Stomach smooth muscle (tissue), 2 donors: ENCODE measurements around the gene PRSS38.
"Not testable (repeated sequence)": the region's sequence is repeated elsewhere in the genome, so short reads cannot be mapped to it uniquely, and the experiment has no call there.

Experiments used
- H3K27ac ChIP-seq: one replicate; pipeline ENCODE4 v1.7.0; 2013; ENCODE audit warnings: mild to moderate bottlenecking, low read length, inconsistent platforms
- H3K27me3 ChIP-seq, 2 donors: one replicate each; pipeline ENCODE4 v1.7.0; 2013; ENCODE audit warnings: low read length in 2 of 2; ENCODE audit not compliant: insufficient read depth in 2 of 2, control insufficient read depth in 1 of 2
- H3K36me3 ChIP-seq, 2 donors: one replicate each; pipeline ENCODE4 v1.7.0; 2013; ENCODE audit warnings: low read length in 2 of 2; ENCODE audit not compliant: control insufficient read depth in 2 of 2, insufficient read depth in 2 of 2
- H3K4me1 ChIP-seq: one replicate; pipeline ENCODE4 v1.7.0; 2013; ENCODE audit warnings: low read length; ENCODE audit not compliant: control insufficient read depth, insufficient read depth
- H3K4me3 ChIP-seq, 2 donors: one replicate each; pipeline ENCODE4 v1.7.0; 2013; ENCODE audit warnings: low read length in 2 of 2
- H3K9ac ChIP-seq, 2 donors: one replicate each; pipeline ENCODE4 v1.7.0; 2013; ENCODE audit warnings: low read length in 2 of 2, mild to moderate bottlenecking in 1 of 2
- H3K9me3 ChIP-seq, 2 donors: one replicate each; pipeline ENCODE4 v1.7.0; 2013; ENCODE audit warnings: low read length in 2 of 2; ENCODE audit not compliant: control insufficient read depth in 2 of 2
- donor health status: healthy.
- donor health status: Pancreatic carcinoma.

Gene PRSS38

DNA sequence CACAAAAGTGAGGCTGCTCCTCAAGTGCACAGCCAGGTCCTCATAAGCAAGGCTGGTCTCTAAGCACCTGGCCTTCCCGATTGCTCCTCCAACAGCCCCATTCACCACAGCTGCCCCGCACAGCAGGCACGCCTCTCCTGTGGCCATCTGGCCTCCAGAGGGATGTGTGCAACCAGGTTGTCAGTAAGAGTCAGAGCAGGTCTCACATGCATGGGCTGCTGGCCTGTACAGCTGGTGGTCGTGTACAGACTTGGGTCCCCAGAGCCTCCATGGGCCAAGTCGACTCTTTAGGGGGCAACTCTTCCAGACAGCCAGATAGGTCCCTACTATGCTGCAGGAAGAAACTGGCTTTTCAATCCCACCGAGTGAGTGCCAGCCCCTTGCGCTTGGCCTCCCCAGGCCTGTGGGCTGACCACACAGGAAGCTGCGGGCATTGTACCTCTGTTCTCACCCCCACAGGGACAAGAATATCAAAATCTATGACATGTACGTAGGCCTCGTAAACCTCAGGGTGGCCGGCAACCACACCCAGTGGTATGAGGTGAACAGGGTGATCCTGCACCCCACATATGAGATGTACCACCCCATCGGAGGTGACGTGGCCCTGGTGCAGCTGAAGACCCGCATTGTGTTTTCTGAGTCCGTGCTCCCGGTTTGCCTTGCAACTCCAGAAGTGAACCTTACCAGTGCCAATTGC is 1.4 kb downstream of the PRSS38 start:
- Histone ChIP-seq H3K9ac (no peak overlapping the region), H3K36me3 (no peaks in the 10 kb centered on the region), H3K4me3 (no peak overlapping the region), H3K27me3 (no peaks in the 10 kb centered on the region), H3K9me3 (peaks cover 0 to 3% of the 10 kb centered on the region in 2 donors), H3K27ac (no peak overlapping the region), H3K4me1 (no peaks in the 10 kb centered on the region)

DNA sequence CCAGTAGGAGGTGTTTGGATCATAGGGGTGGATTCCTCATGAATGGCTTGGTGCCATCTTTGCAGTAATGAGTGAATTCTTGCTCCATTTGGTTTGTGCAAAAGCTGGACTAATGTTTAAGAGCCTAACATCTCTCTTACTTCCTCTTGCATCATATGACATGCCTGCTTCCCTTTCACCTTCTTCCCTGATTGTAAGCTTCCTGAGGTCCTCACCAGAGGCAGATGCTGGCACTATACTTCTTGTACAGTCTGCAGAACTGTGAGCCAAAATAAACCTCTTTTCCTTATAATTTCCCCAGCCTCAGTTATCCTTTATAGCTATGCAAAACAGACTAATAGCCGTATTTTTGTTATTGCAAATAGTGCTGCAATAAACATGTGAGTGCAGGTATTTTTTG is 8.1 kb downstream of the PRSS38 start:
- Histone ChIP-seq H3K27ac (no peak overlapping the region), H3K4me3 (no peak overlapping the region), H3K9ac (no peak overlapping the region), H3K4me1 (no peaks in the 10 kb centered on the region), H3K9me3 (peaks cover 0 to 5% of the 10 kb centered on the region in 2 donors), H3K27me3 (peaks cover 0 to 2% of the 10 kb centered on the region in 2 donors), H3K36me3 (no peaks in the 10 kb centered on the region)

DNA sequence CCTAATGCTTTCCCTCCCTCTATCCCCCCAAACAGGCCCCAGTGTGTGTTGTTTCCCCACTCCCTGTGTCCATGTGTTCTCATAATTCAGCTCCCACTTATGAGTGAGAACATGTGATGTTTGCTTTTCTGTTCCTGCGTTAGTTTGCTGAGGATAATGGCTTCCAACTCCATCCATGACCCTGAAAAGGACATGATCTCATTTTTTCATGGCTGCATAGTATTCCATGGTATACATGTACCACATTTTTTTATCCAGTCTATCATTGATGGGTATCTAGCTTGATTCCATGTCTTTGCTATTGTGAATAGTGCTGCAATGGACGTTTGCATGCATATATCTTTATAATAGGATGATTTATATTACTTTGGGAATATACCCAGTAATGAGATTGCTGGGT is 8.7 kb downstream of the PRSS38 start:
- no peak overlapping the region for H3K27ac ChIP-seq
- peaks cover 0 to 2% of the 10 kb centered on the region in 2 donors for H3K27me3 ChIP-seq
- H3K9ac ChIP-seq, result no peak overlapping the region
- H3K9me3 ChIP-seq, result peaks cover 0 to 9% of the 10 kb centered on the region in 2 donors
- no peaks in the 10 kb centered on the region for H3K36me3 ChIP-seq
- H3K4me3 ChIP-seq, result no peak overlapping the region
- no peaks in the 10 kb centered on the region for H3K4me1 ChIP-seq

DNA sequence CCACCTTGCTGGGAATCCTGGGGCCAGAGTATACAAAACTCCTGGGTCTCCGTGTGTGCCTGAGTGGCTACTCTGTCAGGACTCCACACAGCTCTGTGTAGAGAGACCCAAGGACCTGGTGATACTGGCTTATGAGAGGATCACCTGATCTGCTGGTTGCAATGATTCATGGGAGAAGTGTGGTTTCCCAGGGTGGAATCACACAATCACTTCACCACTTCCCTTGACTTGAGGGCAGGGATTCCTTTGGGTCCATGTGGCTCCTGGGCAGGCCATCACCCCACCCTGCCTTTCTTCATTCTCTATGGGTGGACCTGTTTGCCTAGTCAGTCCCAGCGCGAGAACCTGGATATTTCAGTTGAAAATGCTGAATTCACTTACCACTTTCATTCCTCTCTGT is 13.3 kb downstream of the PRSS38 start:
- H3K9me3 ChIP-seq, result peaks cover 0 to 6% of the 10 kb centered on the region in 2 donors
- H3K4me3 ChIP-seq, result no peak overlapping the region
- H3K4me1 ChIP-seq, result no peaks in the 10 kb centered on the region
- H3K36me3 ChIP-seq, result no peaks in the 10 kb centered on the region
- H3K27me3 ChIP-seq, result peaks cover 0 to 2% of the 10 kb centered on the region in 2 donors
- H3K9ac ChIP-seq, result no peak overlapping the region
- H3K27ac ChIP-seq, result no peak overlapping the region

DNA sequence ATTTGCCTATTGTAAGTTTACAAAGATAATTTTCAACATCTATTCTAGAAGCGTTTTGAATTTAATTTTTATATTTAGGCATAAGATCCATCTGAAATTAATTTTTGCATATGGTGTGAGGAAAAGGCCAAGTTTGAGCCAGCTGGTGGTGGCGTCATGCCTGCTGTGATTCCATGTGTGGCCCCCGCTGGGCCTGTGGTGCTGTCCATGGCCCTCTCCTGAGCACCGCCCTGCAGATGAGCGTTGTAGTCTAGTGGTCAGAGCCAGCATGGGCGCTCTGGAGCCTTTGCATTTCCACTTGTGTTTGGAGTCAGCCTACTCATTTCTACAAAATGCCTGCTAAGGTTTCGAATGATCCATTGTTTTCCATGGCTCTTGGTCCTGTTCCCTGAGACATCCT is 22.7 kb downstream of the PRSS38 start:
- Histone ChIP-seq H3K27me3 (no peaks in the 10 kb centered on the region), H3K36me3 (no peaks in the 10 kb centered on the region), H3K9me3 (no peaks in the 10 kb centered on the region), H3K9ac (no peak overlapping the region), H3K27ac (no peak overlapping the region), H3K4me1 (no peaks in the 10 kb centered on the region), H3K4me3 (no peak overlapping the region)

DNA sequence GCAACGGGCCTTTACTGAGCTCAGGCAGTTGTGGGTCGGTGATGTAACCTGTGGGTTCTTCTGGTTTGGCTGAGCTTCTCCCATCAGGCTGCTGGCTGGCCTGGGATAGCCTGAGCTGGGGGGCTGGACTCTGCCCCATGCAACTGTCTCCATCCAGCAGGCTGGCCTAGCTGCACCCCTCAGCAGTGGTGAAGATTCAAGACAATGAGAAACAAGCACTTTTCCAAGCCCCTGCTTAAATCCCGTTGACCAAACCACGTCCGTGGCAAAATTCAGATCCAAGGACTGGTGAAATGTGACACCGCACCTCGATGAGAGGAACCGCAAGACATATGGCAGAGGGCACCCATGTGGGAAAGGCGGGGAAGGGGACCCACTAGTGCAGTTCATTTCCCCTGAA is 25.6 kb downstream of the PRSS38 start:
- no peak overlapping the region for H3K4me3 ChIP-seq
- H3K27ac ChIP-seq, result no peak overlapping the region
- no peaks in the 10 kb centered on the region for H3K9me3 ChIP-seq
- H3K4me1 ChIP-seq, result no peaks in the 10 kb centered on the region
- H3K9ac ChIP-seq, result no peak overlapping the region
- H3K36me3 ChIP-seq, result no peaks in the 10 kb centered on the region
- peaks cover 0 to 3% of the 10 kb centered on the region in 2 donors for H3K27me3 ChIP-seq

DNA sequence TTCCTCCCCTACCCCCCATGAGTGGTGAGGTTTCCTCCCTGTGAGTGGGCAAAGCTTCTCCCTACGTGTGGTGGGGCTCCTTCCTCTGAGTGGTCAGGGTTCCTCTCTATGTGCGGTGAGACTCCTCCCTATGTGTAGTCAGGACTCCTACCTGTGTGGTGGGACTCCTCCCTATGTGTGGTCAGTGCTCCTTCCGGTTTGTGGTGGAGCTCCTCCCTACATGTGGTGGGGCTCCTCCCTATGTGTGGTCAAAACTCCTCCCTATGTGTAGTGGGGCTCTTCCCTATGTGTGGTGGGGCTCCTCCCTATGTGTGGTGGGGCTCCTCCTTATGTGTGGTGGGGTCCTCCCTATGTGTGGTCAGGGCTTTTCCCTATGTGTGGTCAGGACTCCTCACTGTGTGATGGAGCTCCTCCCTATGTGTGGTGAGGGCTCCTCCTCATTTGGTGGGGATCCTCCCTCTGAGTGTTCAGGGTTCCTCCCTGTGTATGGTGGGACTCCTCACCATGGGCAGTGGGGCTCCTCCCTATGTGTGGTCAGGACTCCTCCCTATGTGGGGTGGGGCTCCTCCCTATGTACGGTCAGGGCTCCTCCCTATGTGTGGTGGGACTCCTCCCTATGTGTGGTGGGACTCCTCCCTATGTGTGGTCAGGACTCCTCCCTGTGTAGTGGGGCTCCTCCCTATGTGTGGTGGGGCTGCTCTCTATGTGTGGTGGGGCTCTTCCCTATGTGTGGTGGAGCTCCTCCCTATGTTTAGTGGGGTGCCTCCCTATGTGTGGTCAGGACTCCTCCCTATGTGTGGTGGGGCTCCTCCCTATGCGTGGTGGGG is 29.1 kb downstream of the PRSS38 start:
- Histone ChIP-seq H3K4me3 (no peak overlapping the region), H3K9ac (no peak overlapping the region), H3K9me3 (peaks cover 6% of the 10 kb centered on the region in 2 donors), H3K4me1 (no peaks in the 10 kb centered on the region), H3K27ac (no peak overlapping the region), H3K36me3 (no peaks in the 10 kb centered on the region), H3K27me3 (peaks cover 0 to 3% of the 10 kb centered on the region in 2 donors)

DNA sequence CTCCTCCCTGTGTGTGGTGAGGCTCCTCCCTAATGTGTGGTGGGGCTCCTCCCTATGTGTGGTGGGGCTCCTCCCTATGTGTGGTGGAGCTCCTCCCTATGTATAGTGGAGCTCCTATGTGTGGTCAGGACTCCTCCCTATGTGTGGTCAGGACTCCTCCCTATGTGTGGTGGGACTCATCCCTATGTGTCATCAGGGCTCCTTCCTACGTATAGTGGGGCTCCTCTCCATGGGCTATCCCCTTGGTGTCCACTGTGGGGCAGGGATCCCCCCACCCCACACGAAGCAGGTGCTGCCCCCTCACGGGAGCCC is 29.6 kb downstream of the PRSS38 start:
- Histone ChIP-seq H3K27ac (no peak overlapping the region), H3K9me3 (peaks cover 6% of the 10 kb centered on the region in 2 donors), H3K9ac (no peak overlapping the region), H3K4me1 (no peaks in the 10 kb centered on the region), H3K36me3 (no peaks in the 10 kb centered on the region), H3K27me3 (peaks cover 0 to 3% of the 10 kb centered on the region in 2 donors), H3K4me3 (no peak overlapping the region)

DNA sequence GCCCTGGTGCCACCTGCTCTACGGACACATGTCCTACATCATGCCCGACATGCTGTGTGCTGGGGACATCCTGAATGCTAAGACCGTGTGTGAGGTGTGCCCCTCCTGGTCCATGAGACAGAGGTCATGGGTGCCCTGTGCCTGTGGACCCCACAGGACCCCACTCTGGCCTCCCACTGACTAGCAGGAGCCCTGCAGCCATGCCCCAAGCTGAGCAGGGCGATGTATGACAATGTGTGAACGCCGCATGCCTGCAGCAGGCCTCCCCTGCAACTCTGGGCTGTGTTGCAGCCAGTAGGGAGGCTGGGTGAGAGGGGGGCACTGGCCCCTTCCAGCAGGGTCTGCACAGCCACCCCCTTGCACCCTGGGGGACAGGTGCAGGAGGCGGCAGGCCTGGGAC is 30.0 kb downstream of the PRSS38 start:
- Histone ChIP-seq H3K9ac (no peak overlapping the region), H3K4me1 (no peaks in the 10 kb centered on the region), H3K27ac (no peak overlapping the region), H3K36me3 (no peaks in the 10 kb centered on the region), H3K27me3 (peaks cover 0 to 3% of the 10 kb centered on the region in 2 donors), H3K4me3 (no peak overlapping the region), H3K9me3 (peaks cover 6% of the 10 kb centered on the region in 2 donors)

DNA sequence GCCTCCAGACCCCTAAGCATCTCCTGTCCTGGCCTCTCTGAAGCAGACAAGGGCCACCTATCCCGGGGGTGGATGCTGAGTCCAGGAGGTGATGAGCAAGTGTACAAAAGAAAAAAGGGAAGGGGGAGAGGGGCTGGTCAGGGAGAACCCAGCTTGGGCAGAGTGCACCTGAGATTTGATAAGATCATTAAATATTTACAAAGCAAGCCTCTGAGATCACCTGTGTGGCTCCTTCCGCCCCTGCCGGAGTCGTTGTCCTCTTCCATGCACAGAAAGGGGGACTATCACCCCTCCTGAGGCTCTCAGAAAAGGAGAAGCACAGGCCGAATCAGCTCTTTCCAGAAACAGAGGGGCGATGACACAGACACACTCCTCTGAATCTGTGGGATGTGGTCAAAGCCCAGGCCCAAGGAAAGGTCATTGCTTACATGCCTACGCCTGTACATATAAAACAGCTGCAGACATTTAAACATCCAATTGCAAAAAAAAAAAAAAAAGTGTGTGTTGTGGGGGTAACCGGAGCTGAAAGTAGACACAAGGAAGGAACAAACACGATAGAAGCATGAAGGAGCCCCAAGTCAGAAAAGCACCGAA is 30.9 kb downstream of the PRSS38 start:
- no peak overlapping the region for H3K27ac ChIP-seq
- H3K9ac ChIP-seq, result no peak overlapping the region
- H3K9me3 ChIP-seq, result peaks cover 6% of the 10 kb centered on the region in 2 donors
- H3K36me3 ChIP-seq, result no peaks in the 10 kb centered on the region
- no peaks in the 10 kb centered on the region for H3K4me1 ChIP-seq
- peaks cover 0 to 3% of the 10 kb centered on the region in 2 donors for H3K27me3 ChIP-seq
- H3K4me3 ChIP-seq, result no peak overlapping the region

DNA sequence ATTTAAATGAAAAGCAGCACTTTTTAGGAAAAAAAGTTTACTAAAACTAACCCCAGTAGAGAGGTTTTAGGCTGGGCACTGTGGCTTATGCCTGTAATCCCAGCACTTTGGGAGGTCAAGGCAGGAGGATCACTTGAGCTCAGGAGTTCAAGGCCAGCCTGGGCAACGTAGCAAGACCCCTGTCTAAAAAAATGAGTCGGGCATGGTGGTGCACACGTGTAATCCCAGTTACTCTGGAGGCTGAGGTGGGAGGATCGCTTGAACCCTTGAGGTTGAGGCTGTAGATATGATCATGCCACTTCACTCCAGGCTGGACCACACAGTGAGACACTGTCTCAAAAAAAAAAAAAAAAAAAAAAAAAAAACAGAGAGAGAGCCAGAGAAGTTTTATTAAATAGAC is 31.6 kb downstream of the PRSS38 start:
- not testable (repeated sequence) for H3K9ac ChIP-seq, H3K27ac ChIP-seq, H3K4me3 ChIP-seq, H3K9me3 ChIP-seq, H3K36me3 ChIP-seq, H3K27me3 ChIP-seq, H3K4me1 ChIP-seq
